K562 (cell line): Measurements from ENCODE around the gene VIPR1. TPM values are rescaled to one million over a fixed set of nuclear protein-coding genes. Genes with fewer than 3 reads are reported as not detected.

Source experiments
- ATAC-seq: fragments of 200-7000 bp; cut with Tn5 transposase; 3 replicates; pipeline ENCODE4 v1.9.1; 2020; ENCODE audit warnings: moderate library complexity
- BruUV-seq: library from RNA; stranded (reverse); fragments of 400-500 nt; replicated peaks from 2 replicates; lab custom pipeline; 2021; lab: Mats Ljungman, UMichigan
- CTCF ChIA-PET: fragments of 300-600 bp; formaldehyde crosslinking; extraction: SDS; loops from one replicate; lab custom pipeline; 2021; ENCODE audit warnings: low intra/inter-chr PET ratio; lab: Yijun Ruan, JAX
- POLR2A ChIA-PET: fragments of 300-600, 350-650 bp; sonication (Branson Sonifier 250); formaldehyde crosslinking; extraction: SDS; loops from one replicate; lab custom pipeline; 2021; ENCODE audit warnings: antibody characterized with exemption, inconsistent platforms; lab: Yijun Ruan, JAX
- DNase-seq, 4 experiments: peaks; one replicate each; pipeline versions ENCODE4 v3.0.0 to v3.0.0-alpha.2; 2011 to 2018; ENCODE audit warnings: low spot score in 3 of 4, mixed read lengths in 3 of 4; ENCODE audit errors: extremely low read depth in 1 of 4
- FAIRE-seq: peaks from 2 replicates; lab custom pipeline; 2011; peaks lifted over from hg19 to GRCh38; lab: Jason Lieb, UNC
- H2AFZ ChIP-seq: 2 replicates; pipeline ENCODE4 v1.6.0; 2011; ENCODE audit warnings: low read depth, low read length, control low read depth, inconsistent platforms
- H3K27ac ChIP-seq: fragments of 200-600 bp; 3 replicates; pipeline ENCODE4 v1.8.0; 2011; ENCODE audit warnings: low read depth, mild to moderate bottlenecking, control low read depth, inconsistent platforms, low read length, moderate library complexity, mixed read lengths; ENCODE audit errors: extremely low read depth
- H3K27me3 ChIP-seq, 2 experiments: fragments of 300-600 bp in 1 of 2; 2 replicates in 1 of 2; 3 replicates in 1 of 2; pipeline versions ENCODE4 v1.6.0 to v1.8.0; 2011; ENCODE audit warnings: inconsistent platforms in 2 of 2, low read length in 2 of 2, mild to moderate bottlenecking in 1 of 2, mixed read lengths in 1 of 2, moderate library complexity in 1 of 2; ENCODE audit not compliant: control insufficient read depth in 2 of 2, insufficient read depth in 2 of 2
- H3K36me3 ChIP-seq: fragments of 300-600 bp; 3 replicates; pipeline ENCODE4 v1.8.0; 2011; ENCODE audit warnings: mild to moderate bottlenecking, low read length, inconsistent platforms; ENCODE audit not compliant: control insufficient read depth, insufficient read depth
- H3K4me1 ChIP-seq, 2 experiments: fragments of 200-600 bp in 1 of 2; replicated peaks in 1 of 2; 2 replicates in 1 of 2; 3 replicates in 1 of 2; pipeline versions ENCODE4 v1.5.1 to v1.8.0; 2011; ENCODE audit warnings: inconsistent platforms in 2 of 2, low read length in 2 of 2, mild to moderate bottlenecking in 1 of 2, mixed read lengths in 1 of 2, moderate library complexity in 1 of 2; ENCODE audit not compliant: control insufficient read depth in 2 of 2, insufficient read depth in 2 of 2
- H3K4me2 ChIP-seq: 2 replicates; pipeline ENCODE4 v1.6.1; 2011; ENCODE audit warnings: low read length, control low read depth, inconsistent platforms, mixed read lengths; ENCODE audit not compliant: insufficient read depth
- H3K4me3 ChIP-seq: fragments of 200-600 bp; sonication (generic), shearing (Covaris generic); 2 replicates; pipeline ENCODE4 v1.5.1; 2016; ENCODE audit warnings: control low read depth, inconsistent platforms
- H3K79me2 ChIP-seq: fragments of 200-600 bp; 3 replicates; pipeline ENCODE4 v1.8.0; 2011; ENCODE audit warnings: low read length, inconsistent platforms; ENCODE audit not compliant: control insufficient read depth, insufficient read depth
- H3K9ac ChIP-seq, 2 experiments: 2 replicates each; pipeline versions ENCODE4 v1.6.0 to v1.6.1; 2011; ENCODE audit warnings: low read depth in 2 of 2, low read length in 2 of 2, control low read depth in 1 of 2, inconsistent platforms in 1 of 2, mild to moderate bottlenecking in 1 of 2, mixed read lengths in 1 of 2; ENCODE audit not compliant: insufficient read depth in 1 of 2
- H3K9me1 ChIP-seq: one replicate; pipeline ENCODE4 v1.6.0; 2011; ENCODE audit warnings: inconsistent platforms, mild to moderate bottlenecking, low read length, moderate library complexity; ENCODE audit not compliant: control insufficient read depth, insufficient read depth
- H3K9me3 ChIP-seq: replicated peaks from 2 replicates; pipeline ENCODE4 v1.5.1; 2011; ENCODE audit warnings: low read depth, low read length, inconsistent platforms; ENCODE audit not compliant: control insufficient read depth, insufficient read depth
- H4K20me1 ChIP-seq: replicated peaks from 2 replicates; pipeline ENCODE4 v1.6.1; 2011; ENCODE audit warnings: low read length, inconsistent platforms, mixed read lengths; ENCODE audit not compliant: control insufficient read depth, insufficient read depth
- C11orf30 ChIP-seq: fragments of 450-650 bp; IDR thresholded peaks from 2 replicates; pipeline ENCODE4 v1.6.1; 2016; ENCODE audit warnings: low read depth, mild to moderate bottlenecking
- MED1 ChIP-seq: sonication (generic); formaldehyde crosslinking; IDR thresholded peaks from 2 replicates; pipeline ENCODE4 v1.8.1; 2023; ENCODE audit warnings: missing genetic modification reagents, borderline replicate concordance
- RBM34 ChIP-seq: fragments of 200-400 bp; formaldehyde crosslinking; IDR thresholded peaks from 2 replicates; pipeline ENCODE4 v1.6.1; 2018; ENCODE audit warnings: low read length, borderline replicate concordance; ENCODE audit not compliant: insufficient read depth
- SIX5 ChIP-seq, 2 experiments: IDR thresholded peaks; 2 replicates each; pipeline ENCODE4 v1.6.1; 2011; ENCODE audit warnings: low read length in 2 of 2, borderline replicate concordance in 1 of 2, low read depth in 1 of 2, mild to moderate bottlenecking in 1 of 2, moderate library complexity in 1 of 2; ENCODE audit not compliant: insufficient read depth in 1 of 2
- WGBS: fragments of 100-300 bp; shearing (Covaris generic); methylation state at CpG from one replicate; pipeline ENCODE4 v1.1.6; 2016; ENCODE audit warnings: low coverage, mixed read lengths; ENCODE audit not compliant: insufficient coverage; ENCODE audit errors: missing lambda C conversion rate; 5-methylcytosine and 5-hydroxymethylcytosine counted together
- in situ Hi-C: fragments of 300-500 bp; cut with MboI; formaldehyde crosslinking; loops from 4 replicates; pipeline ENCODE4 v1.15.0; 2018; ENCODE audit warnings: inconsistent platforms, mixed read lengths
- intact Hi-C: fragments of 100-400 bp; cut with micrococcal nuclease; formaldehyde crosslinking; loops from 2 replicates; pipeline ENCODE4 v1.14.2; 2022
- polyA plus RNA-seq, 8 experiments: library from polyadenylated mRNA; depleted of rRNA in 4 of 8; stranded (reverse) in 5 of 8; unstranded in 3 of 8; fragments of >200 nt; fragmentation: Nextera tagmentation in 2 of 8; fragmentation: Illumina TruSeq in 1 of 8; extraction: Ambion mirVana in 2 of 8; extraction: Trizol in 1 of 8; gene quantifications; 2 replicates each; pipeline versions ENCODE4 v1.2.1 to v1.2.3, GENCODE V29; 2011 to 2014; ENCODE audit warnings: inconsistent platforms in 1 of 8, missing spikeins in 1 of 8
- total RNA-seq, 7 experiments: library from RNA; depleted of rRNA in 6 of 7; stranded (reverse); fragments of >200 nt in 6 of 7; fragmentation: Illumina TruSeq in 2 of 7; extraction: Trizol in 2 of 7; gene quantifications; 2 replicates each; pipeline versions ENCODE4 v1.2.1 to v1.2.3, GENCODE V29; 2011 to 2021; ENCODE audit warnings: low replicate concordance in 1 of 7
- TF ChIP-seq, protein P1 (sequence below): fragments of 200-800 bp; sonication (Bioruptor generic); IDR thresholded peaks from 2 replicates; pipeline ENCODE4 v1.6.1; 2016; ENCODE audit warnings: missing genetic modification characterization, missing compliant biosample characterization

Gene VIPR1
- total and polyA plus RNA-seq, 9 of the 15 experiments (the other 6 are each of a cell fraction or from before 2014, with no cell fraction given): 0.04 to 0.38 (median 0.12) TPM; not detected in 3

DNA sequence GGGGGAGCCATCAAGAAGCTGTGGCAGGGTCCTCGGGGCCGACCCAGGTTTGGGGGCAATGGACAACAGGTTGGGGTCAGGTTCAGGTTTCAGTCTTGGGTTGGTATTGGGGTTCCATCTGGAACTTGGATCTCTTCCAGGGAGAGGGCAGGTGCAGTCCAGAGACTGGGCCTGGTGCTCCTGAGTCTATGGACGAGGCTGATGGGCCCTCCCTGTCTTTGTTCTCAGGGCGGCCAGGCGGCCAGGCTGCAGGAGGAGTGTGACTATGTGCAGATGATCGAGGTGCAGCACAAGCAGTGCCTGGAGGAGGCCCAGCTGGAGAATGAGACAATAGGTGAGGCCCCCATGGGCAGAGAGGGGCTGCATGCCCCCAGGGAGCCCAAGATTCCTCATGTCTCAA, 11.1 kb downstream of the VIPR1 start:
- no peaks in the 10 kb centered on the region for H3K79me2 ChIP-seq
- DNase-seq (no peak), ATAC-seq (no peak), FAIRE-seq (no peak)
- no peak overlapping the region for H3K4me3 ChIP-seq
- CTCF ChIA-PET: no interaction called here
- H3K4me1 ChIP-seq: peaks cover 0 to 3% of the 10 kb centered on the region in 2 experiments; a peak in 1 of 5 replicates
- no peaks in the 10 kb centered on the region for H3K9me1 ChIP-seq
- no peaks in the 10 kb centered on the region for H3K36me3 ChIP-seq
- H3K4me2 ChIP-seq: no peak overlapping the region
- in situ Hi-C loops (no loop called here), intact Hi-C loops (no loop called here)
- H3K9me3 ChIP-seq: no peaks in the 10 kb centered on the region
- POLR2A ChIA-PET: interaction anchor here (0.6 to 1.0 kb wide), 2 partner anchors 10 to 11 kb away, joined by 3 to 4 read pairs; partner anchors contain the start of gene VIPR1
- WGBS: 0% methylated on average over 6 of the region's 6 CpGs
- H3K9ac ChIP-seq: no peak overlapping the region
- no TSS peak for BruUV-seq
- TF ChIP-seq, protein P1, sequence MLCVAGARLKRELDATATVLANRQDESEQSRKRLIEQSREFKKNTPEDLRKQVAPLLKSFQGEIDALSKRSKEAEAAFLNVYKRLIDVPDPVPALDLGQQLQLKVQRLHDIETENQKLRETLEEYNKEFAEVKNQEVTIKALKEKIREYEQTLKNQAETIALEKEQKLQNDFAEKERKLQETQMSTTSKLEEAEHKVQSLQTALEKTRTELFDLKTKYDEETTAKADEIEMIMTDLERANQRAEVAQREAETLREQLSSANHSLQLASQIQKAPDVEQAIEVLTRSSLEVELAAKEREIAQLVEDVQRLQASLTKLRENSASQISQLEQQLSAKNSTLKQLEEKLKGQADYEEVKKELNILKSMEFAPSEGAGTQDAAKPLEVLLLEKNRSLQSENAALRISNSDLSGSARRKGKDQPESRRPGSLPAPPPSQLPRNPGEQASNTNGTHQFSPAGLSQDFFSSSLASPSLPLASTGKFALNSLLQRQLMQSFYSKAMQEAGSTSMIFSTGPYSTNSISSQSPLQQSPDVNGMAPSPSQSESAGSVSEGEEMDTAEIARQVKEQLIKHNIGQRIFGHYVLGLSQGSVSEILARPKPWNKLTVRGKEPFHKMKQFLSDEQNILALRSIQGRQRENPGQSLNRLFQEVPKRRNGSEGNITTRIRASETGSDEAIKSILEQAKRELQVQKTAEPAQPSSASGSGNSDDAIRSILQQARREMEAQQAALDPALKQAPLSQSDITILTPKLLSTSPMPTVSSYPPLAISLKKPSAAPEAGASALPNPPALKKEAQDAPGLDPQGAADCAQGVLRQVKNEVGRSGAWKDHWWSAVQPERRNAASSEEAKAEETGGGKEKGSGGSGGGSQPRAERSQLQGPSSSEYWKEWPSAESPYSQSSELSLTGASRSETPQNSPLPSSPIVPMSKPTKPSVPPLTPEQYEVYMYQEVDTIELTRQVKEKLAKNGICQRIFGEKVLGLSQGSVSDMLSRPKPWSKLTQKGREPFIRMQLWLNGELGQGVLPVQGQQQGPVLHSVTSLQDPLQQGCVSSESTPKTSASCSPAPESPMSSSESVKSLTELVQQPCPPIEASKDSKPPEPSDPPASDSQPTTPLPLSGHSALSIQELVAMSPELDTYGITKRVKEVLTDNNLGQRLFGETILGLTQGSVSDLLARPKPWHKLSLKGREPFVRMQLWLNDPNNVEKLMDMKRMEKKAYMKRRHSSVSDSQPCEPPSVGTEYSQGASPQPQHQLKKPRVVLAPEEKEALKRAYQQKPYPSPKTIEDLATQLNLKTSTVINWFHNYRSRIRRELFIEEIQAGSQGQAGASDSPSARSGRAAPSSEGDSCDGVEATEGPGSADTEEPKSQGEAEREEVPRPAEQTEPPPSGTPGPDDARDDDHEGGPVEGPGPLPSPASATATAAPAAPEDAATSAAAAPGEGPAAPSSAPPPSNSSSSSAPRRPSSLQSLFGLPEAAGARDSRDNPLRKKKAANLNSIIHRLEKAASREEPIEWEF (CRISPR knock-in tag): no peak
- TF ChIP-seq SIX5 (IDR thresholded peaks at IDR 0.05; ENCODE audit: borderline replicate concordance in 1 of 2, insufficient read depth in 1 of 2, low read depth in 1 of 2, low read length in 2 of 2) (no peak), RBM34 (no peak), C11orf30 (no peak), MED1 (CRISPR knock-in tag) (no peak)
- no peaks in the 10 kb centered on the region for H4K20me1 ChIP-seq
- peaks cover 0 to 48% of the 10 kb centered on the region in 2 experiments; a peak in 3 of 5 replicates for H3K27me3 ChIP-seq
- H2AFZ ChIP-seq: no peak overlapping the region
- no peak overlapping the region for H3K27ac ChIP-seq
